Ishikawa (cell line): ENCODE data around the gene MAS1L.

Source experiments
- CEBPB ChIP-seq: IDR thresholded peaks from 2 replicates; pipeline ENCODE4 v1.6.1; 2012
- CREB1 ChIP-seq: IDR thresholded peaks from 2 replicates; pipeline ENCODE4 v1.6.1; 2012; ENCODE audit warnings: low read depth
- EGR1 ChIP-seq: IDR thresholded peaks from 2 replicates; pipeline ENCODE4 v1.6.1; 2012
- EP300 ChIP-seq: IDR thresholded peaks from 2 replicates; pipeline ENCODE4 v1.6.1; 2012; ENCODE audit warnings: borderline replicate concordance
- FOXM1 ChIP-seq: IDR thresholded peaks from 2 replicates; pipeline ENCODE4 v1.6.1; 2012; ENCODE audit warnings: low read depth, borderline replicate concordance
- MAX ChIP-seq: IDR thresholded peaks from 2 replicates; pipeline ENCODE4 v1.6.1; 2012
- NFIC ChIP-seq: IDR thresholded peaks from 2 replicates; pipeline ENCODE4 v1.6.1; 2012
- RAD21 ChIP-seq: IDR thresholded peaks from 2 replicates; pipeline ENCODE4 v1.6.1; 2012; ENCODE audit warnings: low read depth
- REST ChIP-seq: IDR thresholded peaks from 2 replicates; pipeline ENCODE4 v1.6.1; 2012; ENCODE audit warnings: low read depth, mild to moderate bottlenecking
- TAF1 ChIP-seq: IDR thresholded peaks from 2 replicates; pipeline ENCODE4 v1.6.1; 2012; ENCODE audit warnings: low read depth, mild to moderate bottlenecking
- TCF12 ChIP-seq: IDR thresholded peaks from 2 replicates; pipeline ENCODE4 v1.6.1; 2012; ENCODE audit warnings: low read depth
- TEAD4 ChIP-seq: IDR thresholded peaks from 2 replicates; pipeline ENCODE4 v1.6.1; 2012
- USF1 ChIP-seq: IDR thresholded peaks from 2 replicates; pipeline ENCODE4 v1.6.1; 2012
- YY1 ChIP-seq: IDR thresholded peaks from 2 replicates; pipeline ENCODE4 v1.6.1; 2012; ENCODE audit warnings: low read depth
- ZBTB7A ChIP-seq: IDR thresholded peaks from 2 replicates; pipeline ENCODE4 v1.6.1; 2012; ENCODE audit warnings: low read depth

Gene MAS1L

GRCh38 chr6:29439006-29439405, 48.8 kb downstream of the MAS1L start, which contains the start of gene OR10C1:
TSS of gene OR10C1 (plus strand) at chr6:29439306. CDS start at chr6:29440016, 710 bp downstream.
- TF ChIP-seq REST (no peak), ZBTB7A (no peak), EP300 (no peak), RAD21 (no peak), FOXM1 (no peak), TCF12 (no peak), CEBPB (no peak), EGR1 (no peak), TEAD4 (no peak), USF1 (no peak), NFIC (no peak), TAF1 (no peak), CREB1 (no peak), YY1 (no peak), MAX (no peak)
